Right lobe of liver (tissue), 6 donors: ENCODE data around the gene CBR1. TPM values are rescaled to one million over a fixed set of nuclear protein-coding genes. Genes with fewer than 3 reads are reported as not detected.

ENCODE experiments used
- ATAC-seq, 4 donors: fragments of 200-7000 bp; cut with Tn5 transposase; one replicate each; pipeline ENCODE4 v1.9.1; 2020; ENCODE audit warnings: mild to moderate bottlenecking in 4 of 4, moderate library complexity in 4 of 4
- DNase-seq, 3 donors: peaks; one replicate each; pipeline ENCODE4 v3.0.0-alpha.2; 2020
- H3K27ac ChIP-seq, 3 donors: fragments of 200-600 bp; one replicate each; pipeline ENCODE4 v1.8.0; 2022
- H3K27me3 ChIP-seq, 2 donors: fragments of 200-600 bp; one replicate each; pipeline ENCODE4 v1.8.0; 2022
- H3K36me3 ChIP-seq, 4 donors: fragments of 200-600 bp; sonication (generic) in 1 of 4; one replicate each; pipeline versions ENCODE4 v1.5.1 to v1.8.0; 2017 to 2022; ENCODE audit warnings: control low read depth in 1 of 4
- H3K4me1 ChIP-seq, 4 donors: fragments of 200-600 bp; sonication (generic) in 1 of 4; one replicate each; pipeline versions ENCODE4 v1.5.1 to v1.8.0; 2017 to 2022; ENCODE audit warnings: control low read depth in 1 of 4
- H3K4me3 ChIP-seq, 3 donors: fragments of 200-600 bp; one replicate each; pipeline ENCODE4 v1.8.0; 2022
- H3K9me3 ChIP-seq, 4 donors: fragments of 200-600 bp; sonication (generic) in 1 of 4; one replicate each; pipeline versions ENCODE4 v1.5.1 to v1.8.0; 2017 to 2022; ENCODE audit warnings: control low read depth in 1 of 4
- CTCF ChIP-seq, 4 donors: fragments of 200-600 bp in 3 of 4; fragments of 450-650 bp in 1 of 4; IDR thresholded peaks; one replicate each; pipeline versions ENCODE4 v1.5.1 to v1.8.0; 2016 to 2022; ENCODE audit warnings: antibody characterized with exemption in 4 of 4, mild to moderate bottlenecking in 2 of 4
- POLR2A ChIP-seq: fragments of 450-650 bp; IDR thresholded peaks from one replicate; pipeline ENCODE4 v1.6.1; 2017; ENCODE audit warnings: antibody characterized with exemption, mild to moderate bottlenecking
- WGBS: methylation state at CpG from one replicate; pipeline ENCODE4 v1.1.6; 2018; ENCODE audit warnings: low coverage, low lambda C conversion rate; ENCODE audit not compliant: insufficient coverage; ENCODE audit errors: missing lambda C conversion rate; 5-methylcytosine and 5-hydroxymethylcytosine counted together
- intact Hi-C, 2 donors: fragments of 100-400 bp; cut with DNase I; formaldehyde crosslinking; loops; one replicate each; pipeline versions ENCODE4 v1.11.2 to v1.14.1; 2022
- total RNA-seq, 6 experiments: library from RNA; depleted of rRNA in 2 of 6; stranded (reverse); fragments of >200 nt in 2 of 6; fragmentation: NEBNext Ultra II Directional in 3 of 6; extraction: Animal tissue kit (Norgen Biotek cat#: 25700) in 3 of 6; gene quantifications; one replicate each; pipeline versions ENCODE4 v1.1.0 to v1.2.4, GENCODE V29; 2016 to 2023
- donor health status: DM: no; HTN: yes; CAD: no.
- donor health status: DM: no; HTN: no; CAD: no.
- donor health status: DM: no; HTN: no; CAD: no.
- donor health status: DM: no; HTN: yes; CAD: no.
- donor health status: DM: no; HTN: yes; CAD: no.

CBR1 gene
- total RNA-seq, 6 experiments from 2014 or later: 59.1 to 688 (median 211) TPM

GRCh38 chr21:36065497-36066036 lies 4.3 kb upstream of the CBR1 start:
- H3K27me3 ChIP-seq: no peaks in the 10 kb centered on the region
- 34% methylated on average over 3 of the region's 3 CpGs for WGBS
- peak overlapping the region in 1 of 3 donors; percentile 2 for H3K4me3 ChIP-seq
- TF ChIP-seq CTCF (IDR thresholded peaks at IDR 0.05) (no peak), POLR2A (peak; percentile 74)
- no peaks in the 10 kb centered on the region for H3K9me3 ChIP-seq
- DNase-seq (no peak), ATAC-seq (peak; percentile 38 to 57 (median 52))
- H3K4me1 ChIP-seq: peaks cover 0 to 35% (median 6%) of the 10 kb centered on the region in 4 donors
- H3K36me3 ChIP-seq: no peaks in the 10 kb centered on the region
- peak overlapping the region; percentile 61 to 83 (median 63) for H3K27ac ChIP-seq
- intact Hi-C loops: no loop called here

GRCh38 chr21:36068748-36069398 lies 951 bp upstream of the CBR1 start:
- no peak for TF ChIP-seq CTCF (IDR thresholded peaks at IDR 0.05)
- TF ChIP-seq POLR2A: no peak
- H3K4me3 ChIP-seq: no peak overlapping the region
- H3K9me3 ChIP-seq: no peaks in the 10 kb centered on the region
- intact Hi-C loops: no loop called here
- ATAC-seq (no peak), DNase-seq (no peak)
- no peaks in the 10 kb centered on the region for H3K27me3 ChIP-seq
- WGBS: 92% methylated on average over 5 of the region's 5 CpGs
- H3K4me1 ChIP-seq: peaks cover 0 to 38% (median 16%) of the 10 kb centered on the region in 4 donors
- peaks cover 0 to 2% (median under 1%) of the 10 kb centered on the region in 4 donors for H3K36me3 ChIP-seq
- peak overlapping the region in 2 of 3 donors; percentile 88 to 94 for H3K27ac ChIP-seq

- TF ChIP-seq POLR2A (no peak), CTCF (IDR thresholded peaks at IDR 0.05) (no peak)
- Histone ChIP-seq H3K27me3 (no peaks in the 10 kb centered on the region), H3K9me3 (no peaks in the 10 kb centered on the region), H3K4me3 (peak overlapping the region in 2 of 3 donors; percentile 89 to 90), H3K4me1 (peaks cover 0 to 43% (median 14%) of the 10 kb centered on the region in 4 donors), H3K36me3 (peaks cover 0 to 7% (median 3%) of the 10 kb centered on the region in 4 donors), H3K27ac (peak overlapping the region in 2 of 3 donors; percentile 36 to 94)
- 39% methylated on average over 7 of the region's 7 CpGs for whole genome bisulfite sequencing
- ATAC-seq (peak in 2 of 4 donors; percentile 6 to 12), DNase-seq (peak in 2 of 3 donors; percentile 70 to 75)
- intact Hi-C loops: no loop called here
These were observed 1.2 kb downstream of the CBR1 start for GRCh38 chr21:36070999-36071398.

- peaks cover 0 to 47% (median 16%) of the 10 kb centered on the region in 4 donors for H3K4me1 ChIP-seq
- WGBS: 81% methylated on average over 6 of the region's 12 CpGs
- peak overlapping the region in 1 of 3 donors; percentile 90 for H3K4me3 ChIP-seq
- H3K36me3 ChIP-seq: peaks cover 0 to 7% (median 3%) of the 10 kb centered on the region in 4 donors
- intact Hi-C loops: no loop called here
- no peaks in the 10 kb centered on the region for H3K9me3 ChIP-seq
- no peak for TF ChIP-seq CTCF (IDR thresholded peaks at IDR 0.05)
- H3K27ac ChIP-seq: peak overlapping the region in 2 of 3 donors; percentile 76 to 94
- no peaks in the 10 kb centered on the region for H3K27me3 ChIP-seq
- ATAC-seq (peak in 1 of 4 donors; percentile 12), DNase-seq (peak in 1 of 3 donors; percentile 67)
These were observed 2.8 kb downstream of the CBR1 start for GRCh38 chr21:36072453-36073162.
